Stimulated activated CD4-positive, alpha-beta T cell treated with anti-CD3 and anti-CD28 coated beads, Interleukin-1b, Interleukin-23, amount 100 ng/mL, for 4 hours (primary cell): ENCODE results near the gene MBTD1.
"Not testable (repeated sequence)": the region's sequence is repeated elsewhere in the genome, so short reads cannot be mapped to it uniquely, and the experiment has no call there.

Experiments
- DNase-seq, 2 donors: peaks; one replicate each; pipeline ENCODE4 v3.0.0-alpha.2; 2020; ENCODE audit warnings: low read depth in 2 of 2

Gene MBTD1

GRCh38 chr17:51255673-51256072, 4.2 kb downstream of the MBTD1 start:
- no peak for DNase-seq

- no peak for DNase-seq
These were observed 8.8 kb downstream of the MBTD1 start for GRCh38 chr17:51251010-51251409.

GRCh38 chr17:51250314-51250840, 9.5 kb downstream of the MBTD1 start:
- DNase-seq: no peak

GRCh38 chr17:51245535-51245934, 14.3 kb downstream of the MBTD1 start:
- no peak for DNase-seq

- DNase-seq: no peak
These were observed 15.8 kb downstream of the MBTD1 start for GRCh38 chr17:51244041-51244440.

- no peak for DNase-seq
These were observed 19.6 kb downstream of the MBTD1 start for GRCh38 chr17:51240275-51240674.

- no peak for DNase-seq
These were observed 21.5 kb downstream of the MBTD1 start for GRCh38 chr17:51238255-51238887.

GRCh38 chr17:51234162-51234561, 25.7 kb downstream of the MBTD1 start:
- DNase-seq: no peak

GRCh38 chr17:51231999-51232398, 27.9 kb downstream of the MBTD1 start:
- no peak for DNase-seq

- no peak for DNase-seq
These were observed 29.5 kb downstream of the MBTD1 start for GRCh38 chr17:51230306-51230705.

- DNase-seq: no peak
These were observed 30.0 kb downstream of the MBTD1 start for GRCh38 chr17:51229889-51230288.

GRCh38 chr17:51228161-51228560, 31.7 kb downstream of the MBTD1 start:
- no peak for DNase-seq

- DNase-seq: not testable (repeated sequence)
These were observed 34.3 kb downstream of the MBTD1 start for GRCh38 chr17:51225523-51225922.

GRCh38 chr17:51224402-51225262, 35.2 kb downstream of the MBTD1 start:
- DNase-seq: no peak

- DNase-seq: no peak
These were observed 38.5 kb downstream of the MBTD1 start for GRCh38 chr17:51221322-51221721.

GRCh38 chr17:51217946-51218345, 41.9 kb downstream of the MBTD1 start:
- DNase-seq: no peak

- no peak for DNase-seq
These were observed 44.9 kb downstream of the MBTD1 start for GRCh38 chr17:51214920-51215319.

GRCh38 chr17:51203838-51204237, 56.0 kb downstream of the MBTD1 start:
- DNase-seq: no peak

- DNase-seq: no peak
These were observed 59.0 kb downstream of the MBTD1 start for GRCh38 chr17:51200846-51201245.

- no peak for DNase-seq
These were observed 59.6 kb downstream of the MBTD1 start for GRCh38 chr17:51200295-51200694.

GRCh38 chr17:51197754-51198153, 62.1 kb downstream of the MBTD1 start:
- no peak for DNase-seq

- no peak for DNase-seq
These were observed 68.0 kb downstream of the MBTD1 start for GRCh38 chr17:51191895-51192294.

- no peak for DNase-seq
These were observed 70.2 kb downstream of the MBTD1 start for GRCh38 chr17:51189628-51190027.
